CD4-positive, alpha-beta T cell treated with Interleukin-4 for 1 hour (primary cell): ENCODE measurements around the gene DIAPH3.

Experiments
- DNase-seq, 2 donors: peaks; one replicate each; pipeline ENCODE4 v3.0.0-alpha.2; 2020 to 2022

DIAPH3 gene

GRCh38 chr13:59766236-59766635 is 397.5 kb downstream of the DIAPH3 start:
- no peak for DNase-seq

DNA sequence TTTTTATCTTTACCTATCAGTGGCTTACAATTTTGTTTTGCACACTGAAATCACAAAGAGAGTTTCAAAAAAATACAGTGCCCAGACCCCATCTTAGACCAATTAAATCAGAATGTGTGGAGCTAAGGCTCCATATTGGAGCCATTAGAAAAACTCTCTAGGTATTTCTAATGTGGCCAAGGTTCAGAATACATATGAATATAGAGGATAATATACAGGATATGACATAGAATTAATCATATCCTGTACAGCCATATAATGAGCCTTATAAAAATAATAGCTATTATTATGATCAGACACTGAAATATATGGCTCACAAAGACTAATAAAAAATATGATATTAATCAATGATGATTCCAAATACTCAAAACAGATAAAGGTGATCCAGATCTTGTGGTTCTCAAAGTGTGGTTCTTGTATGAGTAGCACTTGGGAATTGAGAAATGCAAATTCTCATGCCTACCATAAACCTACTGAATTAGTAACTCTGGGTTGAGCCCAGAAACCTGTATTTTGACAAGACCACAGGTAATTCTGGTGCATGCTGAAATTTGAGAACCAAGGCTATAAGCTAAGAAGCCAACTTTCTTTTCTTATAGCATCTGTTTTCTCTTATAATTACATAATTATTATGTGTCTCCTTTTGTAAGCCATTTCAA is 408.0 kb downstream of the DIAPH3 start:
- DNase-seq: no peak

DNA sequence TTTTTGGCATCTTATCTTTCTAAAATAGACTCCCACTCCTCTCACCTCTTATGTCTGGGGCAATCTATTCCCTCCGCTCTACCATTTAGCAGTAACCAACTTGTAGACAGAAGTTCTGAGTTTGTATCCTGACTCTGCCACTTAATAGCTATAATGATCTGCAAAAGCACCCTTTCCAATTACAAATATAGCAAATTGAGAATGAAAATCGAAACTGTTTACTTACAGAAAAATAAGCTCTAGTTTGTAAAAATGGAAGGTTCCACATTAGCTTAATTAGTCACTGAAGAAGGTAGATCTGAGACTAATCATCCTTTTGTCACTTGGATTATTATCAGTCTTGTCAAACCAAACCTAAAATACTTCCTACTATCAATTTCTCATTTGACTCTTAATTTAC is 409.3 kb downstream of the DIAPH3 start:
- DNase-seq: no peak

DNA sequence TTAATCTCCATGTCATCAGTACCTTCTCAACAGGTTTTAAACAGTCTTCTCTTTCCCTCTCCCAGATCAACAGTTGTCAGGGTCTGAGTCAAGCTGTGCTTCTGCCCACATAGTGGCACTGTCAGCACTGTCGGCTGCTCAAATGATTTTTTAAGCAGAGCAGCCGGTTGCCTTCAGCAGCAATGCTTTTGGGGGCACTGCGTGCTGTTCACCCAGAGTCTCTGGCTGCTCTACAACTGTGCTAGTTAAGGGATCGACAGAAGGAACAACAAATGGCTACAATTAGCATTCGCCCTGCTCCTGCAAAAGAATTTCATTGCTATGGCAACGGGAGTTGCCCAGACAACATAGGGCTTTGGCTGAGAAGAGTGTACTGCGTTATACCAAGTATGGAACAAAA is 412.9 kb downstream of the DIAPH3 start:
- no peak for DNase-seq

DNA sequence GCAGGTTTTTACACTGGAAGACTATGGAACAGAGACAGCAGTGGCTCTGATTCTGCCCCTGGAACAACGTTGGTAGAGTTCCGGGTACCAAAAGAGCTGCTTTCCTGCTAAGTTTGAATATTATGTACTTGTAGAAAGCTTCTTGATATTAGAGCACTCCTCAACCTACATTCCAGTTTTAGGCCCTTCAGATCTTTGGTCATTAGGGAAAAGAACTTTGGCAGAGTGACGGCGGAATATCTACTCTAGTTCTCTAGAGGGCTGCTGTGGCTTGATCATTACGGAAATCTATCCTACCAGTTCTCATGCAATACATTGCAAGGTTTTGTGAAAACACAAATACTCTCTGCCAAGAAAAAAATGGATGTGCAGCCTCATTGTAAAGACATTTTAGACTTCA is 415.7 kb downstream of the DIAPH3 start:
- DNase-seq: no peak

- no peak for DNase-seq
Observed at GRCh38 chr13:59747529-59747928, 416.2 kb downstream of the DIAPH3 start.

- no peak for DNase-seq
Observed at GRCh38 chr13:59746291-59746962, 417.3 kb downstream of the DIAPH3 start.

- DNase-seq: no peak
Observed at GRCh38 chr13:59745392-59745788, 418.3 kb downstream of the DIAPH3 start.

DNA sequence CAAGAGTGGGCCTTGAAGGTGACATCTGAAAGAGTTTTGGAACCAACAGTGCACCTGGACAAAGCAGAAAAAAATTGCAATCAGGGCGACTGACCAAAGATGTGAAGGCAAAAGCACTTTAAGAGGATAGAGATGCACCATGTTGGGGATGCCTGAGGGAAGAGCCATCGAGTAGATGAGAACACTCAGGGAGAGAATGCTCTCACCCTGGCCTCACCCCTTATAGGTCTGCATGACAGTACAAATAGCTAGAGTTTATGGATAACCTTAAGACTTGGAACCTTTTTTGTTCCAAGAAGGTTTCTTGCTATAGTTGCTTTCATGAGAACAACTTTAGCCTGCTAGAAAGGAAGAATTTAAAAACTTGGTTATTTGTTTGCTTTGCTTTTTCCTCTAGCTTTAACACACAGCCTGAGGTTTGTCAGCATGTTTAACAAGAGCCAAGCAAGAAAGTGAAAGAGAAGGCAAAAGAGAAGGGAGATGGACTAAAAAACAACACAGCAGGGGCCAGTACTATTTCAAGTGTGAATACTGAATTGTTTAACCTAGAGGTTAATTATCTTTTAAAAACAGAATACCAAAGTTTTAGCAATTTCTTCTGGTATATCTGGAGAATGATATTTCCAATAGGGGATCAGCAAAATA is 418.9 kb downstream of the DIAPH3 start:
- no peak for DNase-seq

- DNase-seq: no peak
Observed at GRCh38 chr13:59743195-59743594, 420.5 kb downstream of the DIAPH3 start.

GRCh38 chr13:59742467-59742866 is 421.3 kb downstream of the DIAPH3 start:
- DNase-seq: no peak

DNA sequence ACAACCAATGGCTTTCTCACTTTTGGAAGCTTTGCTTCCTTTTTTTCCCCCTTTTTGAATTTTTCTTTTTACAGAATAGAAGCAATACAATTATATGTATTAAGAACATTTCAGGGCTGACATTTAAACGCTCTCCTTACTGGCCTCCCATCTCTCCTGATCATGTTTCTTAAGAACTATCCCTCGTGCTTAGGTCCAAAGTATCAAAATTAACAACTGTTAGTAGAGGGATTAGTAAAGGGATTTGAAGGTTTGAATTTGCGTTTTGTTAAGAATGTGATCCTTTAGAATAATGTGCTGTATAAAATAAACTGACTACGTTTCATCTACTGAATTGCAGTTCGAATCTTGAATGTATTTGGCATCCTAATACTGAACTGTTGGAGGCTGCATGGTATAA is 424.8 kb downstream of the DIAPH3 start:
- DNase-seq: no peak

DNA sequence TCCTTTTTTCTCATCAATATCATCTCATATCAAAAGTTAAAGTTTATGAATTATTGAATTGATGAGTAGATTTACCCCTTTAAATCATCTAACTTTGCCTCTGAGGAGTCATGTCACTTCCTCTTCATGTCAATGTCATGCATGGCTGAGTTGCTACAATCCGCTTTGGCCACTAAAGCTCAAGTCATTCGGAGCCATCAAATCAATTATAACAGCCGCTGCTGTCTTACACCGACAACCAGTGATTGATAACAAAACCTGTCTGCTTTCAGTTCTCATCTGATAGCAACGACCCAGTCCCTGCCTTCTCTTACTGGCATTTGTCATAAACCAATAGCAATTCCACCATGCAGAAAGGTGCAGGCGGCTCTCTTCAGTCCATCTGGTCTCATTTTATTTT is 429.3 kb downstream of the DIAPH3 start:
- DNase-seq: no peak

DNA sequence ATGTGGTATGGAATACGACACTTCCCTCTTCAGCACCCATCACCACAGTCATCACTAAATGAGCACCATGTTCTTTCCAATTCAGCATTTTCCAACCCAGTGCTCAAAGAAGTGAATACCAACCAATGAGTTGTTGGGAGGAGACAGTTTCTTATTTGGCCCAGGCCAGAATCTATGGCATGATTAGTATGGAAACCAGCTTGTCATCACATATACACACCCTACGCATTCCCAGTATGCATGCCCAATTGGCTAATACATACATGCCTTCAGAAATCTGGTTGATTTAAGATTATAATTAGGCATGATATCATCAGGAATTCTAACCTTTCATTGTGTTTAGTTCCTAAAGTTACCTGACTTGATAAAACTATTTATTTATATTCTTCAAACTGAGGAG is 430.0 kb downstream of the DIAPH3 start:
- no peak for DNase-seq

GRCh38 chr13:59730026-59730425 is 433.7 kb downstream of the DIAPH3 start:
- no peak for DNase-seq

- no peak for DNase-seq
Observed at GRCh38 chr13:59728896-59729545, 434.7 kb downstream of the DIAPH3 start.

- DNase-seq: peak in 1 of 2 donors; percentile 12
Observed at GRCh38 chr13:59721926-59722910, 441.5 kb downstream of the DIAPH3 start.

DNA sequence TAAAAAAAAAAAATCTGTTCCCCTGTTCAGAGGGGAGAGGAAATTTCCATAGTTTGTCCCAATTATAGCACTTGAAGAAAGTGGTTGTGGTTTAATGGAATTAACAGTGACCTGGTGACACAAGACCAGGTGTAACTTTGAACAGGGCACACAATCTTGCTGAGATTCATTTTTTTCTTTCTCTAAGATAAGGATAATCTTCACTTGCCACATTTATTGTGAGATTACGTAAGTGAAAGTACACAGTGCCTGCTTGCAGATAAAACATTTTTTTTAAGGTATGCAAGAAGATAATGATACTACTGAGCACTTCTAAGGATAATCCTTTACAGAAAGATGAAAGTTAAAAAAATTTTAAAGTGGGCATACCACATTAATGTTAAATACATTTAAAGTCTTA is 448.1 kb downstream of the DIAPH3 start:
- DNase-seq: no peak

- DNase-seq: no peak
Observed at GRCh38 chr13:59710996-59711701, 452.6 kb downstream of the DIAPH3 start.

DNA sequence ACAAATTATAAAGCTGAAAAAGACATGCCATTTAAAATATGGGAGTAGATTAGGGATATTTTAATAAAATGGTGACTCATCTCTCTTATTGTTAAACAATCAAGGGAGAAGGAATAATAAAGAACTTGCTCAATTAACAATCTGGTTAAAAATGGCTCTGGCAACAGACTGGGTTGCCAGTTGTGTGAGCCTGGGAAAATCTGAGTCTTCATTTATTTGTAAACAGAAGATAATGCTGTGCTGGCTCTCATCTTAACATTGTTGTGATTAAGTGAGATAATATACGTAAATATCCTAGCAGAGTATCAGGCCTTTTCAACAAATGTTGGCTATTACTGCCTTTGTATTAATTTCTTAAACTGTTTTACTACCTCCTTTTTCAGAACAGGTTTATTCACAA is 453.3 kb downstream of the DIAPH3 start:
- no peak for DNase-seq

GRCh38 chr13:59706101-59706976 is 457.4 kb downstream of the DIAPH3 start:
- no peak for DNase-seq
